Gastrocnemius medialis (tissue), 4 donors: ENCODE data around the gene BDKRB2.

Experiments used
- CTCF ChIP-seq, 5 experiments: fragments of 450-650 bp in 3 of 5; fragments of 200-600 bp in 2 of 5; sonication (generic) in 2 of 5; IDR thresholded peaks in 4 of 5; conservative IDR thresholded peaks in 1 of 5; 1 replicate in 4 of 5; 2 replicates in 1 of 5; pipeline ENCODE4 v1.5.1; 2016 to 2019; ENCODE audit warnings: antibody characterized with exemption in 5 of 5, mild to moderate bottlenecking in 3 of 5, moderate library complexity in 3 of 5
- POLR2A ChIP-seq, 2 donors: fragments of 450-650 bp; IDR thresholded peaks; one replicate each; pipeline ENCODE4 v1.6.1; 2017; ENCODE audit warnings: antibody characterized with exemption in 2 of 2, mild to moderate bottlenecking in 2 of 2, moderate library complexity in 2 of 2

GRCh38 chr14:96275177-96276112 lies 70.8 kb downstream of the BDKRB2 start:
- peak; percentile 69 to 86 (median 83) for TF ChIP-seq CTCF (IDR thresholded peaks at IDR 0.05 in 4 of 5, conservative IDR thresholded peaks at IDR 0.05 in 1 of 5)
- TF ChIP-seq POLR2A (IDR thresholded peaks at IDR 0.05), result no peak
